ENCODE results near the gene ALOX12. TPM values are rescaled to one million over a fixed set of nuclear protein-coding genes. Genes with fewer than 3 reads are reported as not detected.
A peak's percentile ranks its signal among the peaks of the same experiment; 100 is the strongest.
"Not testable (repeated sequence)": the region's sequence is repeated elsewhere in the genome, so short reads cannot be mapped to it uniquely, and the experiment has no call there.

Gene ALOX12
- total RNA-seq, 1 donor from 2014 or later, result not detected

- Mint-ChIP-seq H3K4me1 (ENCODE audit: low read depth) (no peaks in the 10 kb centered on the region), H3K9me3 (ENCODE audit: low read depth) (peaks cover 22% of the 10 kb centered on the region), H3K27ac (peak overlapping the region; percentile 38), H3K4me3 (ENCODE audit: low read depth) (no peak overlapping the region), H3K27me3 (peaks cover 19% of the 10 kb centered on the region), H3K36me3 (ENCODE audit: insufficient read depth) (peaks cover 1% of the 10 kb centered on the region)
- DNase-seq (ENCODE audit: low spot score, unreplicated experiment), result no peak
- TF ChIP-seq CTCF (IDR thresholded peaks at IDR 0.05; ENCODE audit: unreplicated experiment), result no peak
Observed at GRCh38 chr17:6959700-6960099, 36.1 kb upstream of the ALOX12 start.

DNA sequence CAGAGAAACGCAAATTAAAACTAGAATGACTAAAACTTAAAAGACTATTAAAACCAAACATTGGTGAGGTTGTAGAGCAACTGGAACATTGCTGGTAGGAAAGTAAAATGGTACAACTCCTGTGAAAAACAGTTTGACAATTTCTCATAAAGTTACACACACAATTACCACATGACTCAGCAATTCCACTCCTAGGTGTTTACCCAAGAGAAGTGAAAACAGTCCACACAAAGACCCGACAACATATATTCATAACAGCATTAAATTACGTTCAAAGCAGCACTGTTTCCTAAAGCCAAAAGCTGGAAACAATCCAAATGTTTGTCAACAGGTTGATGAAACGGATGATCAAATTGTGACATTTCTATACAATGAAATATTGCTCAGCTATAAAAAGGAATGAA, 26.5 kb upstream of the ALOX12 start:
- peaks cover 5% of the 10 kb centered on the region for H3K27me3 Mint-ChIP-seq
- no peaks in the 10 kb centered on the region for H3K36me3 Mint-ChIP-seq (ENCODE audit: insufficient read depth)
- H3K4me3 Mint-ChIP-seq (ENCODE audit: low read depth), result no peak overlapping the region
- H3K27ac Mint-ChIP-seq, result no peak overlapping the region
- H3K4me1 Mint-ChIP-seq (ENCODE audit: low read depth), result no peaks in the 10 kb centered on the region
- no peak for TF ChIP-seq CTCF (IDR thresholded peaks at IDR 0.05; ENCODE audit: unreplicated experiment)
- H3K9me3 Mint-ChIP-seq (ENCODE audit: low read depth), result peaks cover 3% of the 10 kb centered on the region
- DNase-seq (ENCODE audit: low spot score, unreplicated experiment), result no peak

- peaks cover 7% of the 10 kb centered on the region for H3K27me3 Mint-ChIP-seq
- no peak for TF ChIP-seq CTCF (IDR thresholded peaks at IDR 0.05; ENCODE audit: unreplicated experiment)
- H3K4me3 Mint-ChIP-seq (ENCODE audit: low read depth), result no peak overlapping the region
Observed at GRCh38 chr17:6970992-6971391, 24.9 kb upstream of the ALOX12 start.

DNA sequence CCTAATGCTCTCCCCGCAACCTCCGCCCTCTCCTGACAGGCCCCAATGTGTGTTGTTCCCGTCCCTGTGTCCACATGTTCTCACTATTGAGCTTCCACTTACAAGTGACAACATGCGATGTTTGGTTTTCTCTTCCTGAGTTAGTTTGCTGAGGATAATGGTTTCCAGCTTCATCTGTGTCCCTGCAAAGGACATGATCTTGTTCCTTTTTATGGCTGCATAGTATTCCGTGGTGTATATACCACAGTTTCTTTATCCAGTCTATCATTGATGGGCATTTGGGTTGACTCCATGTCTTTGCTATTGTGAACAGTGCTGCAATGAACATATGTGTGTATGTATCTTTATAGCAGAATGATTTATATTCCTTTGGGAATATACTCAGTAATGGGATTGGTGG, 16.4 kb upstream of the ALOX12 start:
- H3K4me1 Mint-ChIP-seq (ENCODE audit: low read depth); H3K27me3 Mint-ChIP-seq; H3K36me3 Mint-ChIP-seq (ENCODE audit: insufficient read depth); H3K4me3 Mint-ChIP-seq (ENCODE audit: low read depth); H3K9me3 Mint-ChIP-seq (ENCODE audit: low read depth); DNase-seq (ENCODE audit: low spot score, unreplicated experiment); H3K27ac Mint-ChIP-seq: not testable (repeated sequence)

More at GRCh38 chr17:6970992-6971391, 24.9 kb upstream of the ALOX12 start:
- Mint-ChIP-seq H3K27ac (no peak overlapping the region), H3K4me1 (ENCODE audit: low read depth) (no peaks in the 10 kb centered on the region), H3K36me3 (ENCODE audit: insufficient read depth) (no peaks in the 10 kb centered on the region), H3K9me3 (ENCODE audit: low read depth) (peaks cover 3% of the 10 kb centered on the region)
- no peak for DNase-seq (ENCODE audit: low spot score, unreplicated experiment)

GRCh38 chr17:6981426-6981825, 14.4 kb upstream of the ALOX12 start:
- H3K4me1 Mint-ChIP-seq (ENCODE audit: low read depth), result no peaks in the 10 kb centered on the region

More at GRCh38 chr17:6981426-6981825, 14.4 kb upstream of the ALOX12 start:
- DNase-seq (ENCODE audit: low spot score, unreplicated experiment), result no peak
- no peak for TF ChIP-seq CTCF (IDR thresholded peaks at IDR 0.05; ENCODE audit: unreplicated experiment)
- no peaks in the 10 kb centered on the region for H3K9me3 Mint-ChIP-seq (ENCODE audit: low read depth)
- peaks cover 6% of the 10 kb centered on the region for H3K27me3 Mint-ChIP-seq
- no peak overlapping the region for H3K27ac Mint-ChIP-seq
- no peak overlapping the region for H3K4me3 Mint-ChIP-seq (ENCODE audit: low read depth)
- no peaks in the 10 kb centered on the region for H3K36me3 Mint-ChIP-seq (ENCODE audit: insufficient read depth)
